ENCODE measurements around the gene PIP5KL1.

The PIP5KL1 gene

GRCh38 chr9:127870887-127871286 is 59.7 kb downstream of the PIP5KL1 start:
- DNase-seq (ENCODE audit: low read depth) = no peak
- TF ChIP-seq, protein P1, sequence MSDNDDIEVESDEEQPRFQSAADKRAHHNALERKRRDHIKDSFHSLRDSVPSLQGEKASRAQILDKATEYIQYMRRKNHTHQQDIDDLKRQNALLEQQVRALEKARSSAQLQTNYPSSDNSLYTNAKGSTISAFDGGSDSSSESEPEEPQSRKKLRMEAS (IDR thresholded peaks at IDR 0.05; ENCODE audit: low read depth, low read length) = no peak
- TF ChIP-seq, protein P2, sequence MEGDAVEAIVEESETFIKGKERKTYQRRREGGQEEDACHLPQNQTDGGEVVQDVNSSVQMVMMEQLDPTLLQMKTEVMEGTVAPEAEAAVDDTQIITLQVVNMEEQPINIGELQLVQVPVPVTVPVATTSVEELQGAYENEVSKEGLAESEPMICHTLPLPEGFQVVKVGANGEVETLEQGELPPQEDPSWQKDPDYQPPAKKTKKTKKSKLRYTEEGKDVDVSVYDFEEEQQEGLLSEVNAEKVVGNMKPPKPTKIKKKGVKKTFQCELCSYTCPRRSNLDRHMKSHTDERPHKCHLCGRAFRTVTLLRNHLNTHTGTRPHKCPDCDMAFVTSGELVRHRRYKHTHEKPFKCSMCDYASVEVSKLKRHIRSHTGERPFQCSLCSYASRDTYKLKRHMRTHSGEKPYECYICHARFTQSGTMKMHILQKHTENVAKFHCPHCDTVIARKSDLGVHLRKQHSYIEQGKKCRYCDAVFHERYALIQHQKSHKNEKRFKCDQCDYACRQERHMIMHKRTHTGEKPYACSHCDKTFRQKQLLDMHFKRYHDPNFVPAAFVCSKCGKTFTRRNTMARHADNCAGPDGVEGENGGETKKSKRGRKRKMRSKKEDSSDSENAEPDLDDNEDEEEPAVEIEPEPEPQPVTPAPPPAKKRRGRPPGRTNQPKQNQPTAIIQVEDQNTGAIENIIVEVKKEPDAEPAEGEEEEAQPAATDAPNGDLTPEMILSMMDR (IDR thresholded peaks at IDR 0.05; ENCODE audit: low read depth, low read length) = no peak
- TF ChIP-seq MYC (IDR thresholded peaks at IDR 0.05; ENCODE audit: low read depth, low read length) (no peak), POLR2A (IDR thresholded peaks at IDR 0.05; ENCODE audit: extremely low read depth, insufficient read length) (no peak)
- H3K4me3 ChIP-seq (ENCODE audit: low read depth, low read length) = no peak overlapping the region

All from NB4 (cell line).